Fibroblast of skin of left quadriceps (primary cell): ENCODE data around the gene NKX1-1.

Source experiments
- DNase-seq, 2 experiments: peaks; one replicate each; pipeline ENCODE4 v3.0.0-alpha.2; 2013; ENCODE audit warnings: low read depth in 2 of 2

The NKX1-1 gene

DNA sequence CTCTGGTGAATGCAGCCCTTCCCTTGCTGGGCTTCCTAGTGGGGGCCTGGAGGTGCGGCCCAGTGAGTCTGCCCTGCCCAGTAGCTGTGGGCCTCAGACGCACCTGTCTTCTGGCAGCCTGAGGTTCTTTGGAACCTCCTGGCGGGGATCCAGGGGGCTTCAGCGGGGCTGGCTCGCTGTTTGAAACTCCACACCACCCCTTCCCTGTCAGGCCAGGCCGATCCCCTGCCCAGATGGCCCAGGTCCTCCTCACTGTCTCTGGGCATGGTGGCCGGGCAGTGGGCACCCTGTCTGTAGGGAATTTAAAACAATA, 10.7 kb upstream of the NKX1-1 start:
- no peak for DNase-seq

DNA sequence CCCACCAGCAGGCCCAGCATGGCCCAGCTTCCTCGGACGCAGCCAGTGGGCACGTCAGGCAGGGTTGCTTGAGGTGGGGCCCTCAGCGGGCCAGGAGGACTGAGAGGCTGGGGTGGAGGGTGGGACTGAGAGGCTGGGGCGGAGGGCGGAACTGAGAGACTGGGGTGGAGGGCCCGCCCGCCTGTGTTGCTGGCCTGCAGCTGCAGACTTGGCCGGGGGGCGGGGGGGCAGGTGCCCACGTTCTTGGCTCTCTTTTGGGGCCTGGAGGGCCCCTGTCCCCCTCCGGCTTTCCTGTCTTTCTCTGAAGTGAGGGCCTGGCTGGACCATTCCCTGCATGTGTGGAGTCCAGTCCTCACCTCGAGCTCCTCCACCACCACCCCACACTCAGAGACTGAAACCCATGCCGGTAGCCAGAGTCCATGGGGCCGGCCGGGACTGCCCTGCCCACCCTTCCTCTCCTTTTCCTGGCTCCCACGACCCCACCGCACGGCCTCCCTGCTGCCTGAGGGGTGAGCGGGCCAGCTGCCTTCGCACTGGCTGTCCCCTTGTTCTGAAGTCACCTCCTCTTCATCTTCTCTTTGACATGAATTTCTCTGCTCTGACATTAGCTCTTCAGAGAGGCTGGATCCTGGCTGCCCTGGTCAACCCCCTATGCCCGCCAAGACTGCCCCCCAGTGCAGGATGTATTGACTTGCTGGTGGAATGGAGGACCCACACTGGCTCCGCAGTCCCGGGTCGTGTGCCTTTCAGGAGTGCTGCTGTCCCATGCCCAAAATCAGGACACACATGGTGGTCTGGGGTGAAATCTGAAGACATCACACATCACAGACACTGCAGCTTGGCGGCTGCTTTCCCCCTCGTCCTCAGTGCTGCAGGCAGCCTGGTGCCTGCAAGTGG, 10.1 kb upstream of the NKX1-1 start:
- no peak for DNase-seq

DNA sequence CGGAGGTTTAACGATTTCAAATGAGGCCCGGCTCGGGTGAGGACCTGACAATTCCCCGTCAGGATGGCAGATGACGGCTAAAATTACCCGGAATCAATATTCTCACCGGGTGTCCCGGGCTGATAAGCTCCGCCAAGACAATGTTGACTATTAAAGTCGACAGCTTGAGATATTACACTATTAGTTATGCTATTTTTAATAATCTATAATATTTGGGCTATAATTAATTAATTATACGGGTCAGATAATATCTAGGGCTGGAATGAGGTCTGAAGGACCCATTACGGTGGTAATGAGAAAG, 9.4 kb upstream of the NKX1-1 start:
- no peak for DNase-seq

DNA sequence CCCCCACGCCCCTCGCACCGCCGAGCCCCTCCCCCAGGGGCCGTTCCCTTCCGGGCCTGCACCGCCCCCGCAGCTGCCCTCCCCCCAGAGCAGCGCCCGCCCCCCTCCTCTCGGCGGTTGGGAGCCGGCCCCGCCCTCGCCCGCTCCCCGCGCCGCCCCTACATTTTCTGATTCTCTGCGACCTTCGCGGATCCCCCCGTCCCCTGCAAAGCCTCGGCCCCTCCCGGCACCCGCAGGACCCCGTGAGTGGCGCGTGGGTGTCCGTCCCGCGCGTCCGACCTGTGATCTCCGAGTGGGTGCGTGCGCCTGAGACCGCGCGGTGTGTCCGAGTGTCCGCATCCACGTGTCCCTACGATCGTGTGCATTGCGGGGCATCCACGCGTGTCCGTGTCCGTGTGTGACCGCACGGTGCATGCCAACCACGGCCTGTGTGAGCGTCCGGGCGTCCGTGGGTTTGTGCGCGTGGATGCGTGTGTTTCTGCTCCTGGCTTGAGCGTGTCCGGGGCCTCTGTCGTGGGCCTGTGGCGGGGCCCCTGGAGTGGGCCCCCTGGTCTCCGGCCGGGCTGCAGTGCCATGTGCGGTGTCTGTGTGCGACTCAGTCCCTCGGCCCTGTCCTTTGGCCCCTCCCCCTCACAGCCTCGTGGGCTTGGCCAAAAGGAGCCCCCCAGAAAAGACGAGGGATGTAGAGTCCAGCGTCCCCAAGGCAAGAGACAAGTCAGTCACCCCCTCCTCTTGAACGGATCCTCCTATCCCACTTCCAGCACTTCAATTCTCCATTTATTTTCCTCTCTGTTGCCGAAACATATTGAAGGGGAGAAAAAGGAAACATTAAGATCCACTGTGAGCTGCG, 8.8 kb upstream of the NKX1-1 start:
- no peak for DNase-seq

DNA sequence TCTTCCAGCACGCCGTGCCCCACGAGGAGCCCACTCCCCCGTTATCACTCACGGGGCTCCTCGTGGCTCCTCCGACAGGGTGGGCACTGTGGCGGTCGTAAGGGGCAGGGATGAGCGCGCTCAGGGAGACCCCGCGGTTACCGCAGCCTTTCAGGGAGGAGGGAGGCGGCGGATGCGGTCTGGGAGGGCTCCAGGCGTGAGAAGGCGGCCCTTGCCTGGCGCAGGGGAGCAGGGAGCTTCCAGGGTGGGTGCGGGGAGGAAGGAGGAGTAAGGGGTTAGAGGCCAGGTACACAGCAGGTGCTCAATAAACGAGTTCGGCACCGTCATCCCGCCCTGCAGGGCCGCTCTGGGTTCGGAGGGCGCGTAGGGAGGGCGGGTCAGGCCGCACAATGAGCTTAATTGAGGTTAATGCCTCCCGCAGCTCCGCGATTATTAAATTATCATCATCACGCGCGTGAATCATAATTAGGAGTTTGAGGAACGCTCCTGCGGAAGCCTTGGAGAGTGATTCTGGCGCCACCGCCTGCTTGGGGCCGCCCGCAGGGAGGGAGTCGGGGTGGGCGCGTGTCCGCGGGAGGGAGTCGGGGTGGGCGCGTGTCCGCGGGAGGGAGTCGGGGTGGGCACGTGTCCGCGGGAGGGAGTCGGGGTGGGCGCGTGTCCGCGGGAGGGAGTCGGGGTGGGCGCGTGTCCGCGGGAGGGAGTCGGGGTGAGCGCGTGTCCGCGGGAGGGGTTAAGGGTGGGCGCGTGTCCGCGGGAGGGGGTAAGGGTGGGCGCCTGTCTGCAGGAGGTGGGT, 7.6 kb upstream of the NKX1-1 start:
- no peak for DNase-seq

DNA sequence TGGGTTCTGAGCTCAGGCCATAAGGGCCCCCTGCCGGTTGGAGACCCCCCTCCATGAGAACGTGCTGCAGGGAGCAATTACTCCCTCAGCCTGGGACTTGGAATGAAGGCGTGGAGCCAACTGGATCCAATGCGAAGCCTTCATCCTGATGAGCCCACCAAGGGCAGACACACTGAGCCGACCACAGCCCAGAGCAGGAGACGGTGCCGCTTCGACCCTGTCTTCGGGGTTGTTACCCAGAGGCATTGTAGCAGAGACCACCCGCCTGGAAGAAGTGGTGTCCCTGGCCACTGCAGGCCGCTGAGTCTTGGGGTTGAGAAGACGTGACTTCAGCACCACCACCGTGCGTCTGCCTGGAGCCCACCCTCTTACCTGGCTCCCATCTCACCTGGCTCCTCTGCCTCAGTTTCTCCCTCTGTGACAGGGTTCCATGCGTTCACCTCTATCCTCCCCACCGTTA, 7.0 kb upstream of the NKX1-1 start:
- DNase-seq: no peak

DNA sequence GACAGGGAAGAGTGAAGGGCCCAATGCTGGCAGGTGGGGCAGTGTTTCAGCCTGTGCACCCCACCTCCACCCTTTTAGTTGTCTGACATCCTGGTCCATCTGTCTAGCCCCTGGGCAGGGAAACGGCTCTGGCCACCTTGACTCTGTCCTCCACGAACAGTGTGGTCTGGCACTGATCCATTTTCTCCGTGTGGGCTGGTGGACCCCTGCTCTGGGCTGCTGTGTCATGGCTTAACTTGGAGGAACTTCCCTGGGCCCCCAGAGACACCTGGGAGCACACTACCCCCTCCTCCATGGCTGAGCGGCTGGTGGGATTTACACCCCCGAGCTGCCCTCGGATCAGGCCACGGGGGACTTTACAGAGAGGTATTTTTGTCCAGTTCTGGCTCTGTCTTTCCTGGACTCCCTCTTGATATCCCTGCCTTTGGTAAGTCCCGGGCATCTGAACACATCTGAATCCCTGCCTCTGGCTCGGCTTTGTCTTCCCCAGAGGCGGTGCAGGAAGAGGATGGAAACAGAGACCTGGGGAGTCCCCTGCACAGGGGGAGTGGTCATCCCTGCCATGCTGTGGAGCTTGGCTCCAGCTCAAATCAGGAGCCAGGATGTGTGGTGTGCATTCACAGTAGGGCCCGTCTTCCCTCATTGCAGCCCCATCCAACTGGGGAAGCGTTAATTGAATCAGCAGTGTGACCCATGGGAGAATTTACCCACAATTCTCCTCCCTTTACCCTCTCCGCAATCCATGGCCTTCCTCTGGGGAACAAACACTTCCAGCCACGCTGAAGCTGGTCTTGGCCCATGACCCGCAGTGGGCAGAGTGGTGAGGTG, 6.3 kb upstream of the NKX1-1 start:
- no peak for DNase-seq

DNA sequence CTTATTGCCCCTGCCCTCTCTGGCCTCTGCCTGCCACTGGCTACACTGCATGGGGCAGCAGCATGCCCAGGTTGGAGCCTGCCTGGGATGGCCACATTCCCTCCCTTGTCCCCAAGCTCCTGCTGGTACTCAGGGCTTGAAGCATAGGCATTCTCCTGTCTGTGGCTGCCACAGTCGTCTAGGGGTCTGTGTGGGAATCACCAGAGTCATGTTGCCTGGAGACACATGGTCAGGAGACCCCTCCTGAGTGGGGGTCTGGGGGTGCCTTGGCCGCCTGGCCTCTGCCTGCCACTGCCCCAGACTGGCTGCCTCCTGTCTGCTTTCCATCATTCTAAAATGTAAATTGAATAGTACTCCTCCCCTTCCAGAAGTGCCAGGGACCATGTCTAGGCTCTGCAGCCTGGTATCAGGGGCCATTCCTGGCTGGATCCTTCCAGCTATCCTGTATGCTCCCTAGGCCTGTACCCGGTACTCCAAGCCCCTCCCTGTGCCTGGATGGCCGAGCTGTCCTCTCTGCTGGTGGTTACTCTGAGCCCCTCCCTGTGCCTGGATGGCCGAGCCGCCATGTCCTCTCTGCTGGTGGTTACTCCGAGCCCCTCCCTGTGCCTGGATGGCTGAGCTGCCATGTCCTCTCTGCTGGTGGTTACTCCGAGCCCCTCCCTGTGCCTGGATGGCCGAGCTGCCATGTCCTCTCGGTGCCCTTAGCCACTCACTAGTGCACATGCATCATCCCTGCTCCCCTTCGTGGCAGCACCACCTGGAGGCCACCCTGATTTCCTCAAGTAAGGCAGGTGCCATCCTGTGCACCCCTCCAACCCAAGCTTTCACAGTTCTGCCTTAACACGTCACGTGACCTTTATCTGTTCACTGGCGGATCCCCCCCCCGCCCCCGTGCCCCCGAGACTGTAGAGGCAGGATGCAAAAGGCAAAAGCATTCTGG, 5.5 kb upstream of the NKX1-1 start:
- DNase-seq: no peak

DNA sequence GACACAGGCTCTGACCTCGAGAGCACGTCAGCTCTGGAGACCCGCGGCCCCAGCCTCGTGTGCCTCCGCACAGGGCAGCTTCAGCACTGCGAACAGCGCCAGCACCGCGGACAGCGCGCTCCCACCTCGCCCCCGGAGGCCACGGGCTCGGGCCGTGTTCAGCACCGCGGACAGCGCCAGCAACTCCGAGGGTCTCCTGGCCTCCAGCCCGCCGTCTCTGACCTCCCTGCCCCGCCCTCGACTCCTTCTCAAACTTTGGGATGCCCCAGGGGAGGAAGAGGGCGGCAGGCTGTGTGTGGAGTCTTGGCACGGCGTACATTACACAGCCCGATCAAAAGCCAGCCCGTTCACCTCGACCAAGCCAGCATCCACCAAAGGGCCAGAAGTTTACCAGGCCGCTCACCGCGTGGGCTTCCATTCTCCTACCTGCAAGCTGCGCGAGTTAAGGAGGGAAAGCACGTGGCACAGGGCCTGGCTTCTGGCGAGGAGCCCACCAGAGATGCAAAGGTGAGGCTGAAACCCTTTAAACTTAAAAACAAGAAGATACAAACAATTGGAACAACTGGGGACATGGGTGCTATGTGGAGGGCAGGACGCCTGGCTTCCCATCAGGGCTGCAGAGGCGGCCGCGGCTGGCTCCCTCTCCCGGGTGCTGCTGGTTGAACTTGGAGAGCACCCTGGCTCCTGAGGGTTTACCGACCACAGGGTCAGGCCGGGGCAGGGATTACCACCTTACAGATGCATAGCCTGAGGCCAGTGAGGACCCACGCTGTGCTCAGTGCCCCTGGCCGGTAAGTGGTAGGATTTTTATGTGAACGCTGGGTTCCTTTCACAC, 4.5 kb upstream of the NKX1-1 start:
- no peak for DNase-seq

DNA sequence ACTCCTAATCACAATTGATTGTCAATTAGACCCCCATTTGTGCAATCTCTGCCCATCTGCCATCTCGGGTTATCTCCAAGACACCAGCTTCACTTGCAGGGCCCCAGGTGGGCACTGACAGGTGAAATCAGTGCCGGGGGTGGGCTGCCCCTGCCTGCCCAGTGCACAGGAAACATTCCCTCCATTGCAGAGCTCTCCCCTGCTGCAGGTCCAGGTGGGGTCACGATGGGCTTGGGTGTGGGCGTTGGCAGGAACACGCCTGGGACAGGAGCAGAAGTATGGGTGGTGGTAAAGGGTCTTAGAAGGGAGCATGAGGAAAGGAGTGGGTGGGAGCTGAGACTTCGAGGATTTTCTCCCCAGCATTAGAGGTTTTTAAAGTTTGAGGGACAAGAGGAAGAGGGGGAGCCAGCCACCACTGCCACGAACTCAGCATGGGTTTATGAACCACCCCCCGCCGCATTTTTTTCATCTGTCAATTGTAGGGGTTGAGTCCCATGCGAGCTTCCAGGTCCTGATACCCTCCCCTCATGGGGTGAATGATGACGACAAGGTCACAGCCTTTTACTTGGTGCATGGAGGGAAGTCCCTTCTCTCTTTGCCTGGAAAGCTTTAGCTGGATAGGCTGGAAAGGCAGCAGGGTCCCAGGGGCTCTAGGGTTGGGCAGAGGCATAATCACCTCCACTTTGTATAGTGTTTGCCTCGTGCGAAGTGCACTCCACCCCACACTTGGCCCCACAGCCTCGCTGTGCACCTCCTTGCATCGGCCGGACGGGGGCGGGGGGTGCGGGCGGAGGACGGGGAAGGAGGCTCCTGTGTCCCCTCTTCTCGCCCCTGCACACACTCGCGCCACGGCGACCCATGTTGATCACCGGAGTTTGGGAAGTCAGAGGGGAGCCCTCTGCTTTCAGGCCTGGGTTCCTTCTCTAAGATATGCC, 3.5 kb upstream of the NKX1-1 start:
- no peak for DNase-seq

DNA sequence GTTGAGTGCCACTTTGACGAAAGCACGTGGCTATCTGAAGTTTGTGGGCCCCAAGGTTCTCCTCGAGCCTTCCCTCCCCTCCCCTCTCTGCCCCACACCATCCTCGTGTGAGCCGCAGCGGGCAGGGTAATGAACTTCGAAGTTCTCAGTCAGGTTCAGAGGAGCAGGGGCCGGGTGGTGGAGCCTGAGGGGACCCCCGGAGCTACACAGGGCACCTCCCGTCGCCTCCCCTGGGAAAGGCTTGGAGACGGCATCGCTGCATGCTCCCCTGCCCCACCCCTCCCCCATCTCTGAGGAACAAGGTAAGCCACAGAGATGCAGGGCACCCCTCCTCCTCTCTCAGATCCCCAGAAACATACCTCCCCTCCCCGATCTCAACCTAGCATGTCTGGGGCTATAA, 2.8 kb upstream of the NKX1-1 start:
- DNase-seq: no peak

DNA sequence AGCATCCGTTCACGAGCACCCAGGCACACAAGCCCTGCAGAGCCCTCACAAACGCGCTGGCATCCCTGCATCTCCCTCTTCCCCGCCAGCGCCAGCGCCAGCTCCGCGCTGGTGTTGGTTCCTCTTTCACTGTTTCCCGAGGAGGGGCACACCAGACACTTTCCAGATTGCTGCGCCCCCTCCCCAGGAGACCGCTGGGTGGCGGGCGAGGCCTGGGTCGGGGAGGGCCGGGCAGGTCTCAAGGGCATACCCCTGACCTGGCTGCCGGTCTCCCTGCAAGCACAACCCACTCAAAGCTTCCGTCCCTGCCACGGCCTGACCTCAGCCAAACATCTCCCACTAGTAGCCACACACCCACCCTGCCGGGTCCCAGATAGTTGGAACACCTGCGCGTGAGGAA, 2.2 kb upstream of the NKX1-1 start:
- DNase-seq: no peak

DNA sequence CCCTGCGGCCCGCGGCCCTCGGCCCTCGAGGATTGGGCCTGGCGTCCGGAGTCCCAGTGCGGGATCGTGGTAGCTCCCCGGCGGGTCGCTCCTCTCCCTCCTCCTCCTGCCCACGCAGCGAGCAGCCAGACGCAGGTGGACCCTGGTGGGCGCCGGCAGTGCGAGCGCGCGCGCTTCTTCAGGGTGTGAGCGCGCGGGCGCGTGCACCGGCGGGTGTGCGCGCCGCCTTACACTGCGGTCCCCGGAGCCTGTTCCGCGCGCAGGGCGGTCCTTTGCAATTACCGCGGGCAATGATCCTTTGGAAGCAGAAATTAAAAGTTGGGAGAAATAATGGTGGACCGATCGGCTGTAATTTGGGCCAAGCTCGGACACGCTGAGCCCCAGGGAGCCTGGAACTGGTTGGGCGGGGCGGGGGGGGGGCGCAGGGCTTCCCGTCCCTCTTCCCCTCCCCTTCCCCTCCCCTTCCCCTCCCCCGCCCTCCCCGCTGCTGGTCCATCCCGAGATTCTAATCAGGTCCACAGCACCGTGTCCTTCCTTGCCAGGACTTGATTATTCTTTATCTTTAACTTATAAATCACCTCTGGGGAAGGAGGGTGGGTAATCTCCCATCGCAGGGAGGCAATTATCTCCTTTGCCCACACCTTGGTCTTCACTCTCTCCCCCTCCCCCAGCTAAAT, 1.6 kb upstream of the NKX1-1 start:
- no peak for DNase-seq

DNA sequence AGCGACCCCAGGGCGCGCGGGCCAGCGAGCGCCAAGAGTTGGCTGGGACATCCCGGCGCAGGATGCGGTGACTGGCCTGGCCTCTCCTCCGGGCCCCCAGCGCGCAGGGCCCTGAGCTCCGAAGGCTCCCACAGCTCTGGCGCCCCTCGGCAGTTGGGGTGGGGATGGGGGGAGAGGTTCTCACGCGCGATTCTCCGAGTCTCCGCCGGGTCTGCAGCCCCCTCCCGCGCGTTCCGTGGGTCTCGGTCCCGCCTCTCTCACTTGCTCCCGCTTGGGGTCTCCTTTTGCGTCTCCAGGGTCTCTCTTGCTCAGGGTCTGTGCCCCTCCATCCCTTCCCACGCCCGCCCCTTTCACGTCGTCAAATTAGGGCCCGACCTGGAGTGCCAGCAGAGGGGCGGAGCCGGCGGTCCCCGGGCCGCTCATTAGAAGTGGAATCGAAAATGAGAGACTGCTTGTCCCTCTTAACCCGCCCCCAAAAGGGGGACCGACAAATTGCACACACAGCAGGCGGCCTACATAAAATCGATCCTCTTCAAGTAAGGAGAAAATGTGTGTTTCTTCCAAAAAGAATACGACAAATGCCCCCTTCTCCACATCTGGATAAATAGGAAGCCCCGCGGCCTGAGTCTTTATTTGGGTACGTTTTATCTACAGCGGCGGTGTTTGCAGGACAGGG, 877 bp upstream of the NKX1-1 start:
- no peak for DNase-seq

DNA sequence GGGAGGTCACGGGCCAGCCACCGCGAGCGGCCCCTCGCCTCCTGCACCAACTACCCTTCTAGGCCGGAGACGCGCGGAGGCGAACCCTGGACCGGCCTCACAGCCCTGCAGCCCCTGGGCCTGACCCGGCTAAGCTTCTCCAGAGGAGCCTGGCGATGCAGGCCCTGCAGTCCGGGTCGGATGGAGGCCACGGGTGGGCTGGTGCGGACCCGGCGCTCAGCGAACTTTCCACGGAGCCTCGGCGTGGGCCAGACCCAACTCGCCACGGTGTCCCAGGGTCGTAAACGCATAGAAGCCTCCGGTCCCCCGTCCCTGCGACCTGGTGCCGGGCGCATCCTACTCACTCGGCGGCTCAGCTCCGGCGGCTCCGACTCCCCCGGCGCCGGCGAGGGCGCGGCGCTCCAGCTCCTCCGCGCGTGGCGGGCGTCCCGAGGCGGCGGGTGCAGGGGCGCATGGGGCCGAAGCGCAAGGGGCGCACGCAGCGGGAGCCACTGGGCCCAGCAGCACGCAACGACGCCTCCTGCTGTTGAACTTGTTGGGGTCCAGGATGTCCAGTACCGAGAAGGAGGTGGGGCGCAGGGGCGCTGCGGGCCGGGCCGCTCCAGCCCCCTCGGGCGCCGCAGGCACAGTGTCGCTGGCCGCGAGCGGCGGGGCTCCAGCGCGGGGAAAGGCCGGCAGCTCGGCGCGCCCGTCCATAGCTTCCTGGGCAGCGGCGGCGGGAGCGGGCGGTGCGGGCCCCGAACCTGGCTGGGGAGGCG, 427 bp downstream of the NKX1-1 start:
- DNase-seq: no peak

DNA sequence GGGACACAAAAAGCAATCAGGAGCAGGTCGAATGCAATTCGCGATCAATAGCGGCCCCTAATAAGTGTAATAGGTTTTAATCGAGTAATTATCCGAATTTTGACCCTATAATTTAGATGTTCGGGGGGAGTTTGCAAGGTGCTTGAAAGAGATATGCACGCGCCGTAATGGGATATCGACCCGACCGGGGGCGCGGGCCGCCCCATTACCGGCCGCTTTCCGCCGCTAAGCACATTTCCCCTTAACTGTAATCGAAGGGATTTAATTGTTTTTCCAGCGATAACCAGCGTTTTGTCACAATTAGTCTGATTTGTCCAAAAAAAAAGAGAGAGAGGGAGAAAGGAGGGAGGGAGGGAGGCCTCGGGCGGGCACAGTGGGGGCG, 997 bp downstream of the NKX1-1 start:
- DNase-seq: no peak
